Dermis microvascular lymphatic vessel endothelial cell (primary cell): ENCODE data around the gene WDR73. TPM values are rescaled to one million over a fixed set of nuclear protein-coding genes. Genes with fewer than 3 reads are reported as not detected.
"Not testable (repeated sequence)": the region's sequence is repeated elsewhere in the genome, so short reads cannot be mapped to it uniquely, and the experiment has no call there.

Experiments used
- DNase-seq, 2 donors: peaks; one replicate each; pipeline versions ENCODE4 v3.0.0 to v3.0.0-alpha.2; 2010; ENCODE audit warnings: low read depth in 2 of 2
- total RNA-seq: library from RNA; depleted of rRNA; stranded (reverse); fragments of >200 nt; gene quantifications from 2 replicates; pipeline ENCODE4 v1.2.1, GENCODE V29; 2014

Gene WDR73
- 16.2 and 17.5 TPM in 2 replicates for total RNA-seq

- DNase-seq, result peak; percentile 88 to 95
Observed at GRCh38 chr15:84653910-84654688, at the start of gene WDR73. TSS of gene WDR73 (minus strand) at chr15:84654283. CDS start at chr15:84654274, 9 bp downstream.

DNA sequence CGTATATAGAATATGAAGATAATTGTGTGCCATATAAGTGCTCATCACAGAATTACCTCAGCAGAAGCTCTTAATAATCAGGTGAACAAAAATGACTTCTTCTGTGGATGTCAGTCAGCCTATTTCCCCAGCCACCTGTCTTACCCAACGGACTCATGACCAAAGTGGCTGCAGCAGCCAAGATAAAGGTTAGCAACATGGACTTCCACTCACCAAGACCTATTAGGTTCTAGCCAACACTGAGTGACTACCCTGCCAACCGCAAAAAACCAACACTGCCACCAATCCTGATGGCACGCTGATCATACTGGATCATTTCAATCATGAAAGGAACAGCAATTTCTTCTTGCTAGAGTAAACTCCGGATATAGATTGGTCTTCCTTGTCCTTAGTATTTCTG lies 49.7 kb upstream of the WDR73 start:
- DNase-seq, result no peak

GRCh38 chr15:84702961-84703482 lies 48.9 kb upstream of the WDR73 start:
- DNase-seq, result peak; percentile 56 to 74

- no peak for DNase-seq
Observed at GRCh38 chr15:84699538-84700191, 45.6 kb upstream of the WDR73 start.

- DNase-seq, result no peak
Observed at GRCh38 chr15:84697236-84697990, 43.3 kb upstream of the WDR73 start.

- DNase-seq, result no peak
Observed at GRCh38 chr15:84696757-84697156, 42.7 kb upstream of the WDR73 start.

DNA sequence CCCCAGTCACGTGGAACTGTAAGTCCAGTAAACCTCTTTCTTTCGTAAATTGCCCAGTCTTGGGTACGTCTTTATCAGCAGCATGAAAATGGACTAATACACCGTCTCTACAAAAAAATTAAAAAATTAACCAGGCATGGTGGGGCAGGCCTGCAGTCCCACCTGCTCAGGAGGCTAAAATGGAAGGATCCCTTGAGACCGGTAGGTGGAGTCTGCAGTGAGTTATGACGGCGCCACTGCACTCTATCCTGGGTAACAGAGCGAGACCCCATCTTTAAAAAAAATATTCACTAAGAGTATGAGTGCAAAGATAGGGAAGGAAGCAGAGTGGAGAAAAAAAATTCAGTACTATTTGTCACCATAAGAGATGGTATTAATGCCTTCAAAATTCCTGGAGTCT lies 36.3 kb upstream of the WDR73 start:
- DNase-seq, result no peak

DNA sequence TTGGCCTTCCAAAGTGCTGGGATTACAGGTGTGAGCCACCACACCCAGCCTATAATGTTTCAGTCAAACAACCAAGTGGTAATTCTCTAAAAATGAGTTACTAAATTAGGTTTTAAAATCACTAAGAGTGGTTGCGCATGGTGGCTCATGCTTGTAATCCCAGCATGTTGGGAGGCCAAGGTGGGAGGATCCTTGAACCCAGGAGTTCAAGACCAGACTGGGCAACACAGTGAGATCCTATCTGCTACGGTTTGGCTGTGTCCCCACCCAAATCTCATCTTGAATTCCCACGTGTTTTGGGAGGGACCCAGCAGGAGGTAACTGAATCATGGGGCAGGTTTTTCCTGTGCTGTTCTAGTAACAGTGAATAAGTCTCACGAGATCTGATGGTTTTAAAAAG lies 35.8 kb upstream of the WDR73 start:
- no peak for DNase-seq

DNA sequence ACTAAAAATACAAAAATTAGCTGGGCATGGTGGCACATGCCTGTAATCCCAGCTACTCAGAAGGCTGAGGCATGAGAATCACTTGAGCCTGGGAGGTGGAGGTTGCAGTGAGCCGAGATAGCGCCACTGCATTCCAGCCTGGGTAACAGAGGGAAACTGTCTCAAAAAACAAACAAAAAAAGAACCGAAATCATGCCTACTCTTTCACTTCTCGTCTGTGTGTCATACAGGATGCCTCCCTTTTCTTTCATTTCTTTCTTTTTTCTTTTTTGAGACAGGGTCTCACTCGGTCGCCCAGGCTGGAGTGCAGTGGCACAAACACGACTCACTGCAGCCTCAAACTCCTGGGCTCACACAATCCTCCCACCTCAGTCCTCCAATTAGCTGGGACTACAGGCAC lies 32.4 kb upstream of the WDR73 start:
- DNase-seq, result not testable (repeated sequence)

- DNase-seq, result no peak
Observed at GRCh38 chr15:84685304-84685703, 31.2 kb upstream of the WDR73 start.

- no peak for DNase-seq
Observed at GRCh38 chr15:84684092-84684491, 30.0 kb upstream of the WDR73 start.

DNA sequence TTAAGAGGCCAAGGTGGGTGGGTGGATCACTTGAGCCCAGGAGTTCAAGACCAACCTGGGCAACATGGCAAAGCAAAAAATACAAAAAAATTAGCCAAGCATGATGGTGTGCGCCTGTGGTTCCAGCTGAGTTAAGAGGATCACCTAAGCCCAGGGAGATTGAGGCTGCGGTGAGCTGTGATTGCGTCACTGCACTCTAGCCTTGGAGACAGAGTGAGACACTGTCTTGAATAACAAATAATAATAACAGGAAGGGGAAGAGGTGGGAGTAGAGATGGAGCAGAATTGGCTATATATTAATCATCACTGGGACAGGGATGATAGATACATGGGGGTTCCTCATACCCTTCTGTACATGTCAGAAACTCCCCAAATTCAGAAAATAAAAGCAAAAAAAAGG lies 27.7 kb upstream of the WDR73 start:
- DNase-seq, result peak in 1 of 2 donors; percentile 64

GRCh38 chr15:84671211-84671610 lies 17.1 kb upstream of the WDR73 start:
- no peak for DNase-seq

DNA sequence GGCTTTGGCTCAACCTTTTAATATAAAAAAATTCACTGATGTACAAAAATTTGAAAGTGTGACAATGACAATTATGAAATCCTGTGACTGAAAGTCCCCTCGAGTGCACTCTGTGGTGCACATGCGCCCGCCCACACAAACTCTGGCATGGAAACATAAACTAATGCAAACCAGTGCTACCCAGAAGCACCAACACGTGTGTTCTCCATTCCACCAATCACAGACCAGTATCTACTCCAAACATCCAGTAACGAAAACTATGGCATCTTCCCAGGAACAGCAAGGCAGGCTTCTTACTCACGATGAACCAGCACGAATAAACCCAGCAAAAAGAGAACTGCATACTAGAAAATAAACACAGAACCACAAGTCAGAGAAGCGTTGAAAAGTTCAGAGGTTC lies 15.6 kb upstream of the WDR73 start:
- DNase-seq, result no peak

DNA sequence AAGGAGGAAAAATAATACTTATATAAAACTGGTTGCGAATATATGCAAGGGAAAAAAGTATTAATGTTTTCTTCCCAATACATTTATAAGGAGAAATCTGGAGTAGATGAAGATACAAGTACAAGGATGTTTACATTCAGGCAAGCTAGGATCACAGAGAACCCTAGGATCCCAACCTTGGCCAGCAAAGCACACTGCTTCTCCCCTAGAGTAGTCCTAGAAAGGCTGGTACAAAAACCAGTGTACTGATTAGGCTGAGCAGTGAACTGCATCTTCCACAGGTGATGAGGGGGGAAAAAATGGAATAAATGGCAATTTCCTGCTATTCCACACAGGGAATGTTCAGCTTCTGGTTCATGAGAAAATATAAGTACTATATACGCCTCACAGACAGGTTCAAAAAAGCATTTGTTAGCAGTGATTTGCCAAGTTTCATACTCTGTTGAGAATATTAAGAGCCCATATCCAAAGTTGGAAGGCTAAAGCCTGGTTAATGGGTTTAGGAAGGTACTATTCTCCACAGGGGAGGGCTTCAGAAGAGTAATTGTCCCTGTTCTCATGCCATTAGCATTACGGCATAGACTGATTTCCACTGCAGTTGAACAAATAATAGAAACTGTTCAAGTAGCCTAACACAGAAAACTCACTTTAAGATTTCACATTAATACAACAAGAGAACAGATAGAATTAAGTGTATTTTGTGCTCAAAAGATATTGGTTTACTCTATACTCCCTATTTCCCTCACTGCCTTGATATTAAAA lies 14.3 kb upstream of the WDR73 start:
- DNase-seq, result no peak

DNA sequence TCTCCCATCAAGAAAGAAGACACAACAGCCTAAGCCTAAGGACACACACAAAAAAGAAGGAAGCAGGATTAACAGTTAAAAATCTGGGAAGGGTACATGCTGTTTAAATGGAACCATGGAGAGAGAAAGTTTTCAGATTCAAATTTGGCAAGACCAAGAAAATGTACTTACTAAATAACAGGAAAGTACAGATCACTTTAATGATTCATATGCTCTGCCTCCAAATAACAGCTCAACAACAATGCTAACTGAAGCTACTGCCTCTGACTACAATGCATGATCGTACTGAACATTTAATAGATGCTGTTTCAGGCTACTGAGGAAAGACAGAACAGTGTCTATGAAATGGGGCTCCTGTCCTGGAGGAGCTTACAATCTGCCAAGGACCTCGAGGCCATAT lies 12.3 kb upstream of the WDR73 start:
- DNase-seq, result peak in 1 of 2 donors; percentile 53

GRCh38 chr15:84661001-84661400 lies 6.9 kb upstream of the WDR73 start:
- no peak for DNase-seq

- DNase-seq, result no peak
Observed at GRCh38 chr15:84659904-84660781, 6.1 kb upstream of the WDR73 start.

- DNase-seq, result no peak
Observed at GRCh38 chr15:84658788-84659411, 4.8 kb upstream of the WDR73 start.
